Measurements from ENCODE around the gene OPN1SW.

The OPN1SW gene

GRCh38 chr7:128778946-128779345, 3.4 kb upstream of the OPN1SW start:
- Histone ChIP-seq H3K4me3 (ENCODE audit: low read depth in 1 of 2, low read length in 1 of 2) (no peak overlapping the region), H3K27ac (no peak overlapping the region), H3K36me3 (no peaks in the 10 kb centered on the region), H3K27me3 (peaks cover 8% of the 10 kb centered on the region), H3K4me1 (ENCODE audit: control insufficient read depth in 1 of 2, insufficient read depth in 1 of 2, low read depth in 1 of 2, low read length in 1 of 2) (no peaks in the 10 kb centered on the region), H3K9me3 (no peaks in the 10 kb centered on the region)
- no peak for TF ChIP-seq CTCF (IDR thresholded peaks at IDR 0.05)

- Histone ChIP-seq H3K9me3 (no peaks in the 10 kb centered on the region), H3K27me3 (peaks cover 8% of the 10 kb centered on the region), H3K36me3 (peaks cover 2% of the 10 kb centered on the region), H3K4me3 (ENCODE audit: low read depth in 1 of 2, low read length in 1 of 2) (no peak overlapping the region), H3K27ac (no peak overlapping the region), H3K4me1 (ENCODE audit: control insufficient read depth in 1 of 2, insufficient read depth in 1 of 2, low read depth in 1 of 2, low read length in 1 of 2) (no peaks in the 10 kb centered on the region)
- no peak for TF ChIP-seq CTCF (IDR thresholded peaks at IDR 0.05)
Observed at GRCh38 chr7:128777156-128778123, 1.8 kb upstream of the OPN1SW start.

GRCh38 chr7:128774921-128775320, 673 bp downstream of the OPN1SW start:
- no peaks in the 10 kb centered on the region for H3K4me1 ChIP-seq (ENCODE audit: control insufficient read depth in 1 of 2, insufficient read depth in 1 of 2, low read depth in 1 of 2, low read length in 1 of 2)
- peaks cover 8% of the 10 kb centered on the region for H3K27me3 ChIP-seq
- no peak overlapping the region for H3K27ac ChIP-seq
- no peak for TF ChIP-seq CTCF (IDR thresholded peaks at IDR 0.05)
- peaks cover 22% of the 10 kb centered on the region for H3K36me3 ChIP-seq
- H3K4me3 ChIP-seq (ENCODE audit: low read depth in 1 of 2, low read length in 1 of 2): no peak overlapping the region
- no peaks in the 10 kb centered on the region for H3K9me3 ChIP-seq

- Histone ChIP-seq H3K4me3 (ENCODE audit: low read depth in 1 of 2, low read length in 1 of 2) (no peak overlapping the region), H3K4me1 (ENCODE audit: control insufficient read depth in 1 of 2, insufficient read depth in 1 of 2, low read depth in 1 of 2, low read length in 1 of 2) (no peaks in the 10 kb centered on the region), H3K36me3 (peaks cover 29% of the 10 kb centered on the region), H3K9me3 (no peaks in the 10 kb centered on the region), H3K27me3 (peaks cover 8% of the 10 kb centered on the region), H3K27ac (no peak overlapping the region)
- TF ChIP-seq CTCF (IDR thresholded peaks at IDR 0.05): no peak
Observed at GRCh38 chr7:128774029-128774689, 1.4 kb downstream of the OPN1SW start.

GRCh38 chr7:128773604-128774003, 2.0 kb downstream of the OPN1SW start:
- H3K36me3 ChIP-seq: peaks cover 33% of the 10 kb centered on the region
- no peak for TF ChIP-seq CTCF (IDR thresholded peaks at IDR 0.05)

More at GRCh38 chr7:128773604-128774003, 2.0 kb downstream of the OPN1SW start:
- Histone ChIP-seq H3K27ac (no peak overlapping the region), H3K4me3 (ENCODE audit: low read depth in 1 of 2, low read length in 1 of 2) (no peak overlapping the region), H3K4me1 (ENCODE audit: control insufficient read depth in 1 of 2, insufficient read depth in 1 of 2, low read depth in 1 of 2, low read length in 1 of 2) (no peaks in the 10 kb centered on the region), H3K27me3 (peaks cover 8% of the 10 kb centered on the region), H3K9me3 (no peaks in the 10 kb centered on the region)

Measured in neutrophil (primary cell).